ENCODE results near the gene EIF2S2.

Gene EIF2S2

DNA sequence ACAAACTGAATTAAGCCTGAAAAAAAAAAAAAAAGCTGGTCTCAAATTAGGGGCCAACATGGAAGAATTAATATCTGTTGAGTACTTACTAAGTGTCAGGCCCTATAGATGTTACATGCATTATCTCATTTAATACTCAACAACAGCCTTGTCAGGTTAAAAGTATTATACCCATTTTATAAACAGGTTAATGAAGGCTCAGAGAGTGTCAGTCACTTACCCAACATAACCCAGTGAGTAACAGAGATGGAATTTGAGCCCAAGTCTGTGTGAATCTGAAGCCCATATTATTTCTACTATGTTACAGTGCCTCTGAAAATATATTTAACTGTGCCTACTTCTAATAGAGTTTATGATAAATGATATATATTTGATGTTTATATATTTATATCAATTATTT, 11.3 kb upstream of the EIF2S2 start:
- no peak for DNase-seq (ENCODE audit: low read depth in 1 of 2, low spot score in 1 of 2)
- H3K27ac ChIP-seq (replicated peaks) = no peak overlapping the region

DNA sequence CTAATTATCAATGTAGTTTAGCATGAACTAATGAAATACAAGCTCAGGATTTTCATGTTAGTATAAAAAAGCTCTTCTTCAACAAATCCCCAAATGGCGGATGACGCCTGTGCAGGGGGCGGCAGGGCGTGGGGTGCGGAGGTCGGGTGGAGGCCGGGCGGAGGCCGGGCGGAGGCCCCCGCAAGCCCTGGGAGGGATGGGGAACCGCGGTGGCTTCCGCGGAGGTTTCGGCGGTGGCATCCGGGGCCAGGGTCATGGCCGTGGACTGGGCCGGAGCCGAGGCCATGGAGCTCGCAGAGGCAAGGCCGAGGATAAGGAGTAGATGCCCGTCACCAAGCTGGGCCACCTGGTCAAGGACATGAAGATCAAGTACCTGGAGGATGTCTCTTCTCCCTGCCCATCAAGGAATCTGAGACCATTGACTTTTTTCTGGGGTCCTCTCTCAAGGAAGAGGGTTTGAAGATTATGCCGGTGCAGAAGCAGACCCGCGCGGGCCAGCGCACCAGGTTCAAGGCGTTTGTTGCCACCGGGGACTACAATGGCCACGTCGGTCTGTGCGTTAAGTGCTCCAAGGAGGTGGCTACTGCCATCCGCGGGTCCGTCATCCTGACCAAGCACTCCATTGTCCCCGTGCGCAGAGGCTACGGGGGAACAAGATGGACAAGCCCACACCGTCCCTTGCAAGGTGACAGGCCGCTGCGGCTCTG, 10.4 kb upstream of the EIF2S2 start:
- DNase-seq (ENCODE audit: low read depth in 1 of 2, low spot score in 1 of 2) = no peak
- TF ChIP-seq GABPA (IDR thresholded peaks at IDR 0.05; ENCODE audit: low read depth) (no peak), POLR2AphosphoS5 (IDR thresholded peaks at IDR 0.05; ENCODE audit: low read depth) (no peak)
- TF ChIP-seq, protein P1, sequence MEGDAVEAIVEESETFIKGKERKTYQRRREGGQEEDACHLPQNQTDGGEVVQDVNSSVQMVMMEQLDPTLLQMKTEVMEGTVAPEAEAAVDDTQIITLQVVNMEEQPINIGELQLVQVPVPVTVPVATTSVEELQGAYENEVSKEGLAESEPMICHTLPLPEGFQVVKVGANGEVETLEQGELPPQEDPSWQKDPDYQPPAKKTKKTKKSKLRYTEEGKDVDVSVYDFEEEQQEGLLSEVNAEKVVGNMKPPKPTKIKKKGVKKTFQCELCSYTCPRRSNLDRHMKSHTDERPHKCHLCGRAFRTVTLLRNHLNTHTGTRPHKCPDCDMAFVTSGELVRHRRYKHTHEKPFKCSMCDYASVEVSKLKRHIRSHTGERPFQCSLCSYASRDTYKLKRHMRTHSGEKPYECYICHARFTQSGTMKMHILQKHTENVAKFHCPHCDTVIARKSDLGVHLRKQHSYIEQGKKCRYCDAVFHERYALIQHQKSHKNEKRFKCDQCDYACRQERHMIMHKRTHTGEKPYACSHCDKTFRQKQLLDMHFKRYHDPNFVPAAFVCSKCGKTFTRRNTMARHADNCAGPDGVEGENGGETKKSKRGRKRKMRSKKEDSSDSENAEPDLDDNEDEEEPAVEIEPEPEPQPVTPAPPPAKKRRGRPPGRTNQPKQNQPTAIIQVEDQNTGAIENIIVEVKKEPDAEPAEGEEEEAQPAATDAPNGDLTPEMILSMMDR (IDR thresholded peaks at IDR 0.05; ENCODE audit: insufficient read depth, low read length) = no peak
- TF ChIP-seq, protein P2, sequence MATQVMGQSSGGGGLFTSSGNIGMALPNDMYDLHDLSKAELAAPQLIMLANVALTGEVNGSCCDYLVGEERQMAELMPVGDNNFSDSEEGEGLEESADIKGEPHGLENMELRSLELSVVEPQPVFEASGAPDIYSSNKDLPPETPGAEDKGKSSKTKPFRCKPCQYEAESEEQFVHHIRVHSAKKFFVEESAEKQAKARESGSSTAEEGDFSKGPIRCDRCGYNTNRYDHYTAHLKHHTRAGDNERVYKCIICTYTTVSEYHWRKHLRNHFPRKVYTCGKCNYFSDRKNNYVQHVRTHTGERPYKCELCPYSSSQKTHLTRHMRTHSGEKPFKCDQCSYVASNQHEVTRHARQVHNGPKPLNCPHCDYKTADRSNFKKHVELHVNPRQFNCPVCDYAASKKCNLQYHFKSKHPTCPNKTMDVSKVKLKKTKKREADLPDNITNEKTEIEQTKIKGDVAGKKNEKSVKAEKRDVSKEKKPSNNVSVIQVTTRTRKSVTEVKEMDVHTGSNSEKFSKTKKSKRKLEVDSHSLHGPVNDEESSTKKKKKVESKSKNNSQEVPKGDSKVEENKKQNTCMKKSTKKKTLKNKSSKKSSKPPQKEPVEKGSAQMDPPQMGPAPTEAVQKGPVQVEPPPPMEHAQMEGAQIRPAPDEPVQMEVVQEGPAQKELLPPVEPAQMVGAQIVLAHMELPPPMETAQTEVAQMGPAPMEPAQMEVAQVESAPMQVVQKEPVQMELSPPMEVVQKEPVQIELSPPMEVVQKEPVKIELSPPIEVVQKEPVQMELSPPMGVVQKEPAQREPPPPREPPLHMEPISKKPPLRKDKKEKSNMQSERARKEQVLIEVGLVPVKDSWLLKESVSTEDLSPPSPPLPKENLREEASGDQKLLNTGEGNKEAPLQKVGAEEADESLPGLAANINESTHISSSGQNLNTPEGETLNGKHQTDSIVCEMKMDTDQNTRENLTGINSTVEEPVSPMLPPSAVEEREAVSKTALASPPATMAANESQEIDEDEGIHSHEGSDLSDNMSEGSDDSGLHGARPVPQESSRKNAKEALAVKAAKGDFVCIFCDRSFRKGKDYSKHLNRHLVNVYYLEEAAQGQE (IDR thresholded peaks at IDR 0.05; ENCODE audit: insufficient replicate concordance, low read depth) = no peak
- no peaks in the 10 kb centered on the region for H3K27me3 ChIP-seq (ENCODE audit: insufficient read depth, poor library complexity, severe bottlenecking)
- no peak overlapping the region for H3K27ac ChIP-seq (replicated peaks)
- H3K4me3 ChIP-seq (replicated peaks; ENCODE audit: insufficient read depth, low read length) = no peak overlapping the region

More for the DNA sequence above, 11.3 kb upstream of the EIF2S2 start:
- H3K27me3 ChIP-seq (ENCODE audit: insufficient read depth, poor library complexity, severe bottlenecking) = no peaks in the 10 kb centered on the region
- no peak for TF ChIP-seq SPI1 (IDR thresholded peaks at IDR 0.05; ENCODE audit: borderline replicate concordance, low read depth)
- no peak for TF ChIP-seq GABPA (IDR thresholded peaks at IDR 0.05; ENCODE audit: low read depth)
- TF ChIP-seq, protein P1 (IDR thresholded peaks at IDR 0.05; ENCODE audit: insufficient read depth, low read length) = no peak
- no peak for TF ChIP-seq POLR2AphosphoS5 (IDR thresholded peaks at IDR 0.05; ENCODE audit: low read depth)
- TF ChIP-seq, protein P2 (IDR thresholded peaks at IDR 0.05; ENCODE audit: insufficient replicate concordance, low read depth) = no peak
- H3K4me3 ChIP-seq (replicated peaks; ENCODE audit: insufficient read depth, low read length) = no peak overlapping the region

DNA sequence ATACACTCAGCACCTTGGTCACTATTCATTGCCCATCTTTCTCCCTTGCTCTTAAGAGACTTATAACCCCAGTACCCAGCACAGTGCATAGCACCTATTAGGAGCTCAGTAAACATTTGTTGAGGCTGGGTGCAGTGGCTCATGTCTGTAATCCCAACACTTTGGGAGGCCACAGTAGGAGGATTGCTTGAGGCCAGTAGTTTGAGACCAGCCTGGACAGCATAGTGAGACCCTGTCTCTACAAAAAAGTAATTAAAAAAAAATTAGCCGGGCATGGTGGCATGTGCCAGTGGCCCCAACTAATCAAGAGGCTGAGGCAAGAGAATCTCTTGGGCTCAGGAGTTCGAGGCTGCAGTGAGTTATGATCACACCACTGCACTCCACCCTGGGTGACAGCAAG, 8.2 kb upstream of the EIF2S2 start:
- TF ChIP-seq, protein P2 (IDR thresholded peaks at IDR 0.05; ENCODE audit: insufficient replicate concordance, low read depth) = no peak
- TF ChIP-seq SPI1 (IDR thresholded peaks at IDR 0.05; ENCODE audit: borderline replicate concordance, low read depth) (no peak), GABPA (IDR thresholded peaks at IDR 0.05; ENCODE audit: low read depth) (no peak), POLR2AphosphoS5 (IDR thresholded peaks at IDR 0.05; ENCODE audit: low read depth) (no peak)
- TF ChIP-seq, protein P1 (IDR thresholded peaks at IDR 0.05; ENCODE audit: insufficient read depth, low read length) = no peak
- no peak for DNase-seq (ENCODE audit: low read depth in 1 of 2, low spot score in 1 of 2)
- H3K27me3 ChIP-seq (ENCODE audit: insufficient read depth, poor library complexity, severe bottlenecking) = no peaks in the 10 kb centered on the region
- no peak overlapping the region for H3K4me3 ChIP-seq (replicated peaks; ENCODE audit: insufficient read depth, low read length)
- no peak overlapping the region for H3K27ac ChIP-seq (replicated peaks)
